Panc1 (cell line): Measurements from ENCODE around the gene OR9G1.

ENCODE experiments used
- CTCF ChIP-seq: fragments of 450-650 bp; IDR thresholded peaks from 2 replicates; pipeline ENCODE4 v1.5.1; 2017; ENCODE audit warnings: mild to moderate bottlenecking
- POLR2AphosphoS5 ChIP-seq: IDR thresholded peaks from 2 replicates; pipeline ENCODE4 v1.6.1; 2012; ENCODE audit warnings: mild to moderate bottlenecking, low read depth, low read length, moderate library complexity

GRCh38 chr11:56693428-56693827, 5.5 kb upstream of the OR9G1 start:
- TF ChIP-seq POLR2AphosphoS5: no peak
- TF ChIP-seq CTCF: no peak
